ENCODE measurements around the gene SMKR1. TPM values are rescaled to one million over a fixed set of nuclear protein-coding genes. Genes with fewer than 3 reads are reported as not detected.

SMKR1 gene
- total and polyA plus RNA-seq, 4 donors: 0.51 to 3.6 (median 1.9) TPM

DNA sequence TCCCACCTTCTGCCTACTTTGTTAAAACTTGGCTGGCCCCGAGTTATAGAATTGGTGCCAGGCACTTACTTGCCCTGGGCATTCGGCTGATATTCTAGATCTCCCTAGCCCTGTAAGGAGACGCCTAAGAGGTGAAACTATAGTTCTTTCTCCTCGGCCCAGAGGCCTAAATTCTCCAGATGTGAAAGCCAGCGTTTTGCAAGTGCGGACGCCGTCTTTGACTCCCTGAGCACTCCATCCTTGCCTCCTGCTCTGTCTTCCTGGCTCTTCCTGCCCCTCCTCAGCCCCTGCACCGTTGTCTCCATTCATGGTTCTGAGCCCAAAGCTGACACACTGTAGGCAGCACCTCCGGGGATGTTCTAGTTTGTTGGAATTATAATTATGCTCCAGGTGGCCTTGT, 11.2 kb downstream of the SMKR1 start:
- no peaks in the 10 kb centered on the region for H3K9me3 ChIP-seq (ENCODE audit: control insufficient read depth in 4 of 4, insufficient read depth in 3 of 4, low read length in 3 of 4)
- H3K27ac ChIP-seq (ENCODE audit: low read depth in 1 of 2, low read length in 1 of 2): no peak overlapping the region
- H3K9ac ChIP-seq (ENCODE audit: insufficient read depth in 1 of 2, low read length in 2 of 2): no peak overlapping the region
- ATAC-seq (ENCODE audit: insufficient read depth, low FRiP score): no peak
- H3K4me1 ChIP-seq (ENCODE audit: control insufficient read depth in 5 of 5, insufficient read depth in 5 of 5, low read length in 5 of 5): no peaks in the 10 kb centered on the region
- no peaks in the 10 kb centered on the region for H3K36me3 ChIP-seq (ENCODE audit: control insufficient read depth in 4 of 4, insufficient read depth in 4 of 4, low read length in 4 of 4)
- no peak for DNase-seq
- TF ChIP-seq, protein P1, sequence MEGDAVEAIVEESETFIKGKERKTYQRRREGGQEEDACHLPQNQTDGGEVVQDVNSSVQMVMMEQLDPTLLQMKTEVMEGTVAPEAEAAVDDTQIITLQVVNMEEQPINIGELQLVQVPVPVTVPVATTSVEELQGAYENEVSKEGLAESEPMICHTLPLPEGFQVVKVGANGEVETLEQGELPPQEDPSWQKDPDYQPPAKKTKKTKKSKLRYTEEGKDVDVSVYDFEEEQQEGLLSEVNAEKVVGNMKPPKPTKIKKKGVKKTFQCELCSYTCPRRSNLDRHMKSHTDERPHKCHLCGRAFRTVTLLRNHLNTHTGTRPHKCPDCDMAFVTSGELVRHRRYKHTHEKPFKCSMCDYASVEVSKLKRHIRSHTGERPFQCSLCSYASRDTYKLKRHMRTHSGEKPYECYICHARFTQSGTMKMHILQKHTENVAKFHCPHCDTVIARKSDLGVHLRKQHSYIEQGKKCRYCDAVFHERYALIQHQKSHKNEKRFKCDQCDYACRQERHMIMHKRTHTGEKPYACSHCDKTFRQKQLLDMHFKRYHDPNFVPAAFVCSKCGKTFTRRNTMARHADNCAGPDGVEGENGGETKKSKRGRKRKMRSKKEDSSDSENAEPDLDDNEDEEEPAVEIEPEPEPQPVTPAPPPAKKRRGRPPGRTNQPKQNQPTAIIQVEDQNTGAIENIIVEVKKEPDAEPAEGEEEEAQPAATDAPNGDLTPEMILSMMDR (IDR thresholded peaks at IDR 0.05; ENCODE audit: control extremely low read depth, extremely low read depth): no peak
- WGBS, 2 donors: 88 to 92% methylated on average over 10 of the region's 10 CpGs
- H3K4me3 ChIP-seq: no peak overlapping the region
- H3K27me3 ChIP-seq (ENCODE audit: control insufficient read depth in 3 of 3, insufficient read depth in 3 of 3, low read length in 2 of 3): no peaks in the 10 kb centered on the region

DNA sequence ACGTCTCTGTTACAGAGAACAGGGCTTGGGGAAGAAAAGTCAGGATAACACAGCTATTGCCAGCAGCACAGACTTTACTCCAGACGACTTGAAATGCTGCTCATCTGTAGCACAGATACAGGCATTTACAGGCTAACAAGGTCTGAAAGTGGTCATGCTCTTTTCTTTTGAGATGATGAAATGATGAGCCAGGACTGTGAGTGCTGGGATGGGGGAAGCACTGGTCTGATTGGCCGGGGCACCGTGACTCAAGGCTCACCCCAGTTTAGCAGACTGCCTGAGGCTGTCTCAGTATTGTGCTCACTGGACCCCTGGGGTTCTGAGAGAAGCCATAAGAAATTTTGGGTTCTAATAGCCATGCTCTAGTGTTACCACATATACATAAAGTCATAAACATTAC, 12.4 kb downstream of the SMKR1 start:
- no peak overlapping the region for H3K27ac ChIP-seq (ENCODE audit: low read depth in 1 of 2, low read length in 1 of 2)
- no peaks in the 10 kb centered on the region for H3K36me3 ChIP-seq (ENCODE audit: control insufficient read depth in 4 of 4, insufficient read depth in 4 of 4, low read length in 4 of 4)
- H3K27me3 ChIP-seq (ENCODE audit: control insufficient read depth in 3 of 3, insufficient read depth in 3 of 3, low read length in 2 of 3): no peaks in the 10 kb centered on the region
- no peaks in the 10 kb centered on the region for H3K4me1 ChIP-seq (ENCODE audit: control insufficient read depth in 5 of 5, insufficient read depth in 5 of 5, low read length in 5 of 5)
- 63 to 74% methylated on average over 4 of the region's 4 CpGs for WGBS, 2 donors
- no peak overlapping the region for H3K9ac ChIP-seq (ENCODE audit: insufficient read depth in 1 of 2, low read length in 2 of 2)
- DNase-seq (no peak), ATAC-seq (ENCODE audit: insufficient read depth, low FRiP score) (no peak)
- TF ChIP-seq, protein P1 (IDR thresholded peaks at IDR 0.05; ENCODE audit: control extremely low read depth, extremely low read depth): no peak
- H3K9me3 ChIP-seq (ENCODE audit: control insufficient read depth in 4 of 4, insufficient read depth in 3 of 4, low read length in 3 of 4): no peaks in the 10 kb centered on the region
- H3K4me3 ChIP-seq: no peak overlapping the region

DNA sequence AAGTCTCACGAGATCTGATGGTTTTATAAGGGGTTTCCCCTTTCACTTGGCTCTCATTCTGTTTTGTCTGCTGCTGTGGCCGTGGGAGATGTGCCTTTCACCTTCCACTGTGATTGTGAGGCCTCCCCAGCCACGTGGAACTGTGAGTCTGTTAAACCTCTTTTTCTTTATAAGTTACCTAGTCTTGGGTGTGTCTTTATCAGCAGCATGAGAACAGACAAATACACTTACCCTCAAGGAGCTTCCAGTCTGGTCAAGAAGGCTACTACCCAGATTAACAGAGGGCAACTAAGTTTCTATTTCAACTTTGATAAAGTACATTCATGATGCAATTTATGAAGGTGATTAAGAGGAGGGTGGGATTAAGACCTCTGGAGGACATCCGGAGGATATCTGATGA, 13.1 kb downstream of the SMKR1 start:
- no peaks in the 10 kb centered on the region for H3K4me1 ChIP-seq (ENCODE audit: control insufficient read depth in 5 of 5, insufficient read depth in 5 of 5, low read length in 5 of 5)
- H3K4me3 ChIP-seq: no peak overlapping the region
- no peaks in the 10 kb centered on the region for H3K9me3 ChIP-seq (ENCODE audit: control insufficient read depth in 4 of 4, insufficient read depth in 3 of 4, low read length in 3 of 4)
- ATAC-seq (ENCODE audit: insufficient read depth, low FRiP score) (no peak), DNase-seq (no peak)
- H3K36me3 ChIP-seq (ENCODE audit: control insufficient read depth in 4 of 4, insufficient read depth in 4 of 4, low read length in 4 of 4): no peaks in the 10 kb centered on the region
- no peak overlapping the region for H3K27ac ChIP-seq (ENCODE audit: low read depth in 1 of 2, low read length in 1 of 2)
- whole genome bisulfite sequencing, 2 donors: 69 to 88% methylated on average over 4 of the region's 4 CpGs
- H3K9ac ChIP-seq (ENCODE audit: insufficient read depth in 1 of 2, low read length in 2 of 2): no peak overlapping the region
- H3K27me3 ChIP-seq (ENCODE audit: control insufficient read depth in 3 of 3, insufficient read depth in 3 of 3, low read length in 2 of 3): no peaks in the 10 kb centered on the region
- TF ChIP-seq, protein P1 (IDR thresholded peaks at IDR 0.05; ENCODE audit: control extremely low read depth, extremely low read depth): no peak

DNA sequence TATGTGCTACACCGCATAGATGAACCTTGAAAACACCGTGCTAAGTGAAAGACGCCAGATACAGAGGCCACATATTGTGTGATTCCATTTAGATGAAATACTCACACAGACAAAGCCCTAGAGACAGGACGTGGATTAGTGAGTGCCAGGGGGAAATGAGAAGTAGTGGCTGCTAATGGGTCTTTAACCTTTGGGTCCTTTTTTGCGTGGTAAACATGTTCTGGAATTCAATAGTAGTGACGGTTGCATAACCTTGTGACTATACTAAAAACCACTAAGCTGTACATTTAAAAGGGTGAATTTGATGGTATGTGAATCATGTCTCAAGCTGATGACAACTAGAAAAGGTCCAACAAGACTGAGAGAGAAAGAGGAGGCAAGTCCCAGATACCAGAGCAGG, 15.6 kb downstream of the SMKR1 start:
- Histone ChIP-seq H3K27me3 (ENCODE audit: control insufficient read depth in 3 of 3, insufficient read depth in 3 of 3, low read length in 2 of 3) (peaks cover 0 to 7% (median 0%) of the 10 kb centered on the region in 3 donors), H3K4me3 (no peak overlapping the region), H3K9me3 (ENCODE audit: control insufficient read depth in 4 of 4, insufficient read depth in 3 of 4, low read length in 3 of 4) (no peaks in the 10 kb centered on the region), H3K27ac (ENCODE audit: low read depth in 1 of 2, low read length in 1 of 2) (no peak overlapping the region), H3K4me1 (ENCODE audit: control insufficient read depth in 5 of 5, insufficient read depth in 5 of 5, low read length in 5 of 5) (no peaks in the 10 kb centered on the region), H3K9ac (ENCODE audit: insufficient read depth in 1 of 2, low read length in 2 of 2) (no peak overlapping the region), H3K36me3 (ENCODE audit: control insufficient read depth in 4 of 4, insufficient read depth in 4 of 4, low read length in 4 of 4) (no peaks in the 10 kb centered on the region)
- TF ChIP-seq, protein P1 (IDR thresholded peaks at IDR 0.05; ENCODE audit: control extremely low read depth, extremely low read depth): no peak
- no peak for ATAC-seq (ENCODE audit: insufficient read depth, low FRiP score)
- no peak for DNase-seq
- 73 to 76% methylated on average over 6 of the region's 6 CpGs for WGBS, 2 donors

Data from lung (tissue), 12 donors.